Activated CD8-positive, alpha-beta T cell treated with anti-CD3 and anti-CD28 coated beads for 36 hours (primary cell): ENCODE results near the gene MFSD2B. TPM values are rescaled to one million over a fixed set of nuclear protein-coding genes. Genes with fewer than 3 reads are reported as not detected.

Source experiments
- ATAC-seq: fragments of 200-7000 bp; cut with Tn5 transposase; one replicate; pipeline ENCODE4 v1.10.0; 2021; ENCODE audit warnings: mild to moderate bottlenecking, moderate library complexity
- CTCF ChIA-PET: fragments of 350-600 bp; sonication (Branson Sonifier 250); formaldehyde crosslinking; loops from one replicate; lab custom pipeline; 2021; ENCODE audit warnings: antibody characterized with exemption; lab: Charles Lee
- POLR2A ChIA-PET: fragments of 350-600 bp; sonication (Branson Sonifier 250); formaldehyde crosslinking; loops from one replicate; lab custom pipeline; 2021; ENCODE audit warnings: antibody characterized with exemption; lab: Charles Lee
- DNase-seq: peaks from one replicate; pipeline ENCODE4 v3.0.0-alpha.2; 2020
- H3K27ac Mint-ChIP-seq: one replicate; pipeline ENCODE4 v1.8.0; 2021; ENCODE audit warnings: mild to moderate bottlenecking, mixed read lengths
- H3K27me3 Mint-ChIP-seq: one replicate; pipeline ENCODE4 v1.8.0; 2021; ENCODE audit warnings: mixed read lengths
- H3K36me3 Mint-ChIP-seq: one replicate; pipeline ENCODE4 v1.8.0; 2021; ENCODE audit warnings: low read depth, mixed read lengths
- H3K4me1 Mint-ChIP-seq: one replicate; pipeline ENCODE4 v1.8.0; 2021; ENCODE audit warnings: low read depth, mixed read lengths
- H3K4me3 Mint-ChIP-seq: one replicate; pipeline ENCODE4 v1.8.0; 2021; ENCODE audit warnings: mild to moderate bottlenecking, moderate library complexity, mixed read lengths
- H3K9me3 Mint-ChIP-seq: one replicate; pipeline ENCODE4 v1.8.0; 2021; ENCODE audit warnings: mixed read lengths
- intact Hi-C: fragments of 100-400 bp; cut with micrococcal nuclease; formaldehyde crosslinking; loops from one replicate; pipeline ENCODE4 v1.10.0; 2022
- total RNA-seq, 2 experiments: library from RNA; stranded (reverse); gene quantifications; one replicate each; pipeline ENCODE4 v1.2.3, GENCODE V29; 2021
- TF ChIP-seq, protein P1 (sequence below): fragments of 200-600 bp; IDR thresholded peaks from one replicate; pipeline ENCODE4 v1.8.0; 2022; ENCODE audit warnings: antibody characterized with exemption, mild to moderate bottlenecking

Gene MFSD2B, protein sequence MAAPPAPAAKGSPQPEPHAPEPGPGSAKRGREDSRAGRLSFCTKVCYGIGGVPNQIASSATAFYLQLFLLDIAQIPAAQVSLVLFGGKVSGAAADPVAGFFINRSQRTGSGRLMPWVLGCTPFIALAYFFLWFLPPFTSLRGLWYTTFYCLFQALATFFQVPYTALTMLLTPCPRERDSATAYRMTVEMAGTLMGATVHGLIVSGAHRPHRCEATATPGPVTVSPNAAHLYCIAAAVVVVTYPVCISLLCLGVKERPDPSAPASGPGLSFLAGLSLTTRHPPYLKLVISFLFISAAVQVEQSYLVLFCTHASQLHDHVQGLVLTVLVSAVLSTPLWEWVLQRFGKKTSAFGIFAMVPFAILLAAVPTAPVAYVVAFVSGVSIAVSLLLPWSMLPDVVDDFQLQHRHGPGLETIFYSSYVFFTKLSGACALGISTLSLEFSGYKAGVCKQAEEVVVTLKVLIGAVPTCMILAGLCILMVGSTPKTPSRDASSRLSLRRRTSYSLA
- total RNA-seq, result under 1 TPM; 0.25 to 0.32 TPM

DNA sequence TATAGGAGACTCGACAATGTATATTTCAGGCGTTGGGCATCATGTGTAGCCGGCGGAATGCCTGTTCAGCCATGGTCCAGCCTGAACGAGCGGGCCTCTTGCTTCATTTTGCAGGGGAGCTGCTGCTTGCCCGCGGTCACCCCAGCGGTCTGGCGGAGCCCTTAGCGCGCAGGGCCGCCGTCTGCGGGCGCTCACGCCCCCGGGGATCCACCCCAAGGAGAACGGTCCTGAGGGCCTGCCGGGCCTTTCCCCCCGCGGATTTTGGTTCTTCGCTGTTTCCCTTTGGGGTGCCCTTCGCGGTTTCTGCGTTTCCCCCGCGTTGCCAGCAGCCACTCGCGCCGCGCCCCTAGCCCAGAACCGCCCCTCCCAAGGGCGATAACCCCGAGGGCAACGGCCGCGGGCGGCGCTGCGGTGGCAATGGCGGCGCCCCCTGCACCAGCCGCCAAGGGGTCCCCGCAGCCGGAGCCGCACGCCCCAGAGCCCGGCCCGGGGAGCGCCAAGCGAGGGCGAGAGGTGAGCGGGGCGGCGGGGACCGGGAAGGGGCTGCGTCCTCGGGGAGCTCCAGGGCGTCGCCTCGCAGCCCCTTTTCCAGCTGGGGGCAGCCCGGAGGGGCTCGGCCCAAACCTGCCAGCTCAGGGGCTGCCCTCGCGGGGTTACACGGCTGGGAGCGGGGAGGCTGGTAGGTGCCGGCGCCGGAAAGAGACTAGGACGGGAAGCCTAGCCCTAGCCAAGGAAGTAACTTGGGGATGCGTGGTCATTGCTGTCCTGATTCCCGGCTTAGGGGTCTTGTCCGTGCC is at the start of gene MFSD2B:
TSS of gene MFSD2B (plus strand) at position 406 of the 797 bp plus-strand sequence. CDS start at position 418, 12 bp downstream.
- no peak within 1 kb of the TSS for H3K27ac Mint-ChIP-seq
- intact Hi-C loops, result no loop called here
- H3K4me3 Mint-ChIP-seq, result no peak within 1 kb of the TSS
- TF ChIP-seq, protein P1, sequence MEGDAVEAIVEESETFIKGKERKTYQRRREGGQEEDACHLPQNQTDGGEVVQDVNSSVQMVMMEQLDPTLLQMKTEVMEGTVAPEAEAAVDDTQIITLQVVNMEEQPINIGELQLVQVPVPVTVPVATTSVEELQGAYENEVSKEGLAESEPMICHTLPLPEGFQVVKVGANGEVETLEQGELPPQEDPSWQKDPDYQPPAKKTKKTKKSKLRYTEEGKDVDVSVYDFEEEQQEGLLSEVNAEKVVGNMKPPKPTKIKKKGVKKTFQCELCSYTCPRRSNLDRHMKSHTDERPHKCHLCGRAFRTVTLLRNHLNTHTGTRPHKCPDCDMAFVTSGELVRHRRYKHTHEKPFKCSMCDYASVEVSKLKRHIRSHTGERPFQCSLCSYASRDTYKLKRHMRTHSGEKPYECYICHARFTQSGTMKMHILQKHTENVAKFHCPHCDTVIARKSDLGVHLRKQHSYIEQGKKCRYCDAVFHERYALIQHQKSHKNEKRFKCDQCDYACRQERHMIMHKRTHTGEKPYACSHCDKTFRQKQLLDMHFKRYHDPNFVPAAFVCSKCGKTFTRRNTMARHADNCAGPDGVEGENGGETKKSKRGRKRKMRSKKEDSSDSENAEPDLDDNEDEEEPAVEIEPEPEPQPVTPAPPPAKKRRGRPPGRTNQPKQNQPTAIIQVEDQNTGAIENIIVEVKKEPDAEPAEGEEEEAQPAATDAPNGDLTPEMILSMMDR, result no peak
- ATAC-seq (peak; percentile 34), DNase-seq (no peak)
- CTCF ChIA-PET, result interaction anchor here (1.4 kb wide), 1 partner anchor 74 kb away, joined by 5 read pairs; the partner anchor contains the start of gene TP53I3
- H3K36me3 Mint-ChIP-seq, result no peaks in the 10 kb centered on the region
- no peaks in the 10 kb centered on the region for H3K9me3 Mint-ChIP-seq
- peaks cover 23% of the 10 kb centered on the region for H3K27me3 Mint-ChIP-seq
- POLR2A ChIA-PET, result no interaction called here
- peaks cover 3% of the 10 kb centered on the region for H3K4me1 Mint-ChIP-seq

DNA sequence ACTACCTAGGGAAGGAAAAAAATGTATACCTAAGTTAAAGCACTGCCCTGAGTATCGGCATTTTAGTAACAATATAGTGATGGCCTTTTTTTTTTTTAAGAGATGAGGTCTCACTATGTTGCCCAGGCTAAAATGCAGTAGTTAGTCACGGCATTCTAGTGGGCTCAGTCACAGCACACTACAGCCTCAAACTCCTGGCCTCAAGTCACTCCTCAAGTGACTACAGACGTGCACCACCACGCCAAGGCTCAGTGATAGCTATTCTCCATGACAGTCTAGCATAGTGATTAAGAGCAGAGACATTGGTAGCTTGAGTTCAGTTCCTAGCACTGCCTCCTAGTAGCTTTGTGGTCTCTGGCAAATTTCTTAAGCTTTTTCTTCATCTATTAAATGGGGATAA is 42.0 kb upstream of the MFSD2B start:
- CTCF ChIA-PET, result no interaction called here
- H3K27me3 Mint-ChIP-seq, result no peaks in the 10 kb centered on the region

DNA sequence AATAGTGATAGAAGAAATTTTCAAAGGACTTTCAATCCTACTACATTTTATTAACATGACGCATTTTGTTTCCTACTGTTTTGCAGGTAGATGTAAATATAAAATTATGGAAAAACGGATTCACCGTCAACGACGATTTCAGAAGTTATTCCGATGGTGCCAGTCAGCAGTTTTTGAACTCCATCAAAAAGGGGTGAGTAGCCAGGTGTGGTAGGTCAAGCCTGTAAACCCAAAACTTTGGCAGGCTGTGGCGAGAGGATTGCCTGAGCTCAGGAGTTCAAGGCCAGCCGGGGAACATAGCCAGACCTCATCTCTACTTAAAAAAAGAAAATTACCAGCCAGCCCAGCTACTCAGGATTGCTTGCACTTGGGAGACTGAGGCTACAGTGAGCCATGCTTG is 33.0 kb upstream of the MFSD2B start:
- TF ChIP-seq, protein P1, result no peak
- CTCF ChIA-PET, result no interaction called here
- DNase-seq (no peak), ATAC-seq (no peak)
- Mint-ChIP-seq H3K36me3 (peaks cover 13% of the 10 kb centered on the region), H3K9me3 (no peaks in the 10 kb centered on the region), H3K4me3 (no peak overlapping the region), H3K4me1 (no peaks in the 10 kb centered on the region), H3K27ac (no peak overlapping the region), H3K27me3 (no peaks in the 10 kb centered on the region)
- intact Hi-C loops, result no loop called here
- POLR2A ChIA-PET, result no interaction called here

More for the DNA sequence above, 42.0 kb upstream of the MFSD2B start:
- Mint-ChIP-seq H3K4me3 (no peak overlapping the region), H3K36me3 (peaks cover 1% of the 10 kb centered on the region), H3K27ac (no peak overlapping the region), H3K9me3 (no peaks in the 10 kb centered on the region), H3K4me1 (no peaks in the 10 kb centered on the region)
- TF ChIP-seq, protein P1, result no peak
- intact Hi-C loops, result no loop called here
- ATAC-seq (no peak), DNase-seq (no peak)
- POLR2A ChIA-PET, result no interaction called here

DNA sequence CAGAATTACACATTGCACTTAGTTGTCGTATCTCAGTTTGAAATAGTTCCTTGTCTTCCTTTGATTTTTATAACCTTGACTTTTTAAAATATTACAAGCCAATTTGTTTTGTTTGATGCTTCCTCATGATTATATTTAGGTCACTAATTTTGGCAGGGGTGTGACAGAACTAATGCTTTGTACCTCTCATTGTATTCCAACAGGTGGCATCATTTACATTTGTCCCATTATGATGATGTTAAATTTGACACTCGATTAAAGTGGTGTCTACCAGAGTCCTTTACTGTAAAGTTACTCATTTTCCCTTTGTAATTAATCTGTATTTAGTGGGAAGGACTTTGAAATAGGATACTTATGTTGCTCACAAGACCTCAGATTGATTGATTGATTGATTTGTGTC is 21.5 kb upstream of the MFSD2B start:
- intact Hi-C loops, result no loop called here
- ATAC-seq (peak; percentile 60), DNase-seq (no peak)
- Mint-ChIP-seq H3K9me3 (no peaks in the 10 kb centered on the region), H3K36me3 (no peaks in the 10 kb centered on the region), H3K4me1 (no peaks in the 10 kb centered on the region), H3K27ac (no peak overlapping the region), H3K4me3 (no peak overlapping the region), H3K27me3 (no peaks in the 10 kb centered on the region)
- ChIA-PET POLR2A (no interaction called here), CTCF (interaction anchor here (1.0 kb wide), 1 partner anchor 96 kb away, joined by 4 read pairs; the partner anchor contains the start of gene TP53I3)
- TF ChIP-seq, protein P1, result peak; percentile 48
